ENCODE measurements around the gene CACTIN. TPM values are rescaled to one million over a fixed set of nuclear protein-coding genes. Genes with fewer than 3 reads are reported as not detected.

The CACTIN gene
- total and polyA plus RNA-seq, 7 donors: 6.2 to 23.9 (median 20.5) TPM

GRCh38 chr19:3660493-3661219, 34.1 kb upstream of the CACTIN start:
- Histone ChIP-seq H3K27ac (no peak overlapping the region), H3K36me3 (peaks cover 46 to 99% (median 88%) of the 10 kb centered on the region in 4 donors), H3K4me1 (peaks cover 0 to 3% (median 2%) of the 10 kb centered on the region in 4 donors), H3K9me3 (no peaks in the 10 kb centered on the region), H3K4me3 (no peak overlapping the region), H3K27me3 (no peaks in the 10 kb centered on the region)
- WGBS, 2 donors: 80 to 86% methylated on average over 23 of the region's 23 CpGs
- no peak for DNase-seq
- TF ChIP-seq EP300 (IDR thresholded peaks at IDR 0.05): no peak
- intact Hi-C loops (cut with DNase I): no loop called here

DNA sequence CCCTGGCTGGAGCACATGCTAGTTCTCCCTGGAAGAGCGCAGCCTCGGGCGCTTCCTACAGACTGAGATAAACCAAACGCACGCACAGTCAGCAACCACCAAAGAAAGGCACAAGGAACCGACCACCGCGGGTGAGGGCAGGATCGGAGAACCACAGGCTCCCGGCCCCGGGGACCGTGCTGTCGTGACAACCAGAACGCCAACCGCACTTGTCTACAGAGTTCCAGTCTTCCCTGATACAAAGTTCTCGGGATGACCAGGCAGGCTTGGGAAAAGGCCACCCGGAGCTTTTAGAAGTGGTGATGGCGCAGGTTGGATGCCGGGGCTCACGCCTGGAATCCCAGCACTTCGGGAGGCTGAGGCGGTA, 33.1 kb upstream of the CACTIN start:
- DNase-seq: no peak
- intact Hi-C loops (cut with DNase I): no loop called here
- 91 to 97% methylated on average over 22 of the region's 22 CpGs for WGBS, 2 donors
- TF ChIP-seq POLR2AphosphoS5 (IDR thresholded peaks at IDR 0.05): no peak
- no peak for TF ChIP-seq POLR2A (IDR thresholded peaks at IDR 0.05)
- TF ChIP-seq EP300 (IDR thresholded peaks at IDR 0.05): no peak
- TF ChIP-seq CTCF (IDR thresholded peaks at IDR 0.05): no peak
- Histone ChIP-seq H3K9me3 (no peaks in the 10 kb centered on the region), H3K4me1 (no peaks in the 10 kb centered on the region), H3K27ac (no peak overlapping the region), H3K27me3 (no peaks in the 10 kb centered on the region), H3K36me3 (peaks cover 46 to 97% (median 85%) of the 10 kb centered on the region in 4 donors), H3K4me3 (no peak overlapping the region)

GRCh38 chr19:3658870-3659745, 32.5 kb upstream of the CACTIN start:
- H3K27ac ChIP-seq: no peak overlapping the region
- H3K9me3 ChIP-seq: no peaks in the 10 kb centered on the region
- no peak for TF ChIP-seq POLR2AphosphoS5 (IDR thresholded peaks at IDR 0.05)
- TF ChIP-seq EP300 (IDR thresholded peaks at IDR 0.05): no peak
- no peak for TF ChIP-seq POLR2A (IDR thresholded peaks at IDR 0.05)
- no peak for TF ChIP-seq CTCF (IDR thresholded peaks at IDR 0.05)
- no peaks in the 10 kb centered on the region for H3K4me1 ChIP-seq
- H3K36me3 ChIP-seq: peaks cover 41 to 97% (median 82%) of the 10 kb centered on the region in 4 donors
- DNase-seq: no peak
- 93 to 94% methylated on average over 37 of the region's 37 CpGs for WGBS, 2 donors
- no peak overlapping the region for H3K4me3 ChIP-seq
- no peaks in the 10 kb centered on the region for H3K27me3 ChIP-seq
- intact Hi-C loops (cut with DNase I): no loop called here

- 92 to 95% methylated on average over 39 of the region's 39 CpGs for WGBS, 2 donors
- DNase-seq: no peak
- Histone ChIP-seq H3K27ac (no peak overlapping the region), H3K27me3 (no peaks in the 10 kb centered on the region), H3K36me3 (peaks cover 35 to 97% (median 79%) of the 10 kb centered on the region in 4 donors), H3K4me3 (no peak overlapping the region), H3K9me3 (no peaks in the 10 kb centered on the region), H3K4me1 (no peaks in the 10 kb centered on the region)
- no peak for TF ChIP-seq POLR2A (IDR thresholded peaks at IDR 0.05)
- no peak for TF ChIP-seq CTCF (IDR thresholded peaks at IDR 0.05)
- no peak for TF ChIP-seq POLR2AphosphoS5 (IDR thresholded peaks at IDR 0.05)
- no peak for TF ChIP-seq EP300 (IDR thresholded peaks at IDR 0.05)
- intact Hi-C loops (cut with DNase I): no loop called here
These were observed 31.6 kb upstream of the CACTIN start for GRCh38 chr19:3658004-3658869.

All from sigmoid colon (tissue), 7 donors.